GM19239 (cell line): ENCODE data around the gene HECW1.
"Not testable (repeated sequence)": the region's sequence is repeated elsewhere in the genome, so short reads cannot be mapped to it uniquely, and the experiment has no call there.

Experiments used
- DNase-seq: peaks from one replicate; pipeline ENCODE4 v3.0.0; 2011; ENCODE audit warnings: low spot score; ENCODE audit not compliant: insufficient read length
- FAIRE-seq: peaks from 2 replicates; lab custom pipeline; 2011; peaks lifted over from hg19 to GRCh38; lab: Jason Lieb, UNC

Gene HECW1

DNA sequence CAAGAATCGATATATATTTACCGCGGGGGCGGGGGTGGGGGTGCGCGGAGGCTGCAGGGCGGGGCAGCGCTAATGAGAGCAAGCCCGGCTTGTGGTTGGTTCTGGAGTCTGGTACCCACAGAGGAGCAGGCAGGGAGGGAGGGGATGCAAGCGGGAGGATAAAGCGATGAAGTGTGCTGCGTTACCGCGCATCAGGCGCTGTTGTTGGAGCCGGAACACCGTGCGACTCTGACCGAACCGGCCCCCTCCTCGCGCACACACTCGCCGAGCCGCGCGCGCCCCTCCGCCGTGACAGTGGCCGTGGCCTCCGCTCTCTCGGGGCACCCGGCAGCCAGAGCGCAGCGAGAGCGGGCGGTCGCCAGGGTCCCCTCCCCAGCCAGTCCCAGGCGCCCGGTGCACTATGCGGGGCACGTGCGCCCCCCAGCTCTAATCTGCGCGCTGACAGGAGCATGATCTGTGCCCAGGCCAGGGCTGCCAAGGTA is at the start of gene HECW1:
TSS of gene HECW1 (plus strand) at position 189 of the 482 bp plus-strand sequence. CDS start 131,259 bp downstream, outside the sequence.
- FAIRE-seq (no peak), DNase-seq (no peak)

DNA sequence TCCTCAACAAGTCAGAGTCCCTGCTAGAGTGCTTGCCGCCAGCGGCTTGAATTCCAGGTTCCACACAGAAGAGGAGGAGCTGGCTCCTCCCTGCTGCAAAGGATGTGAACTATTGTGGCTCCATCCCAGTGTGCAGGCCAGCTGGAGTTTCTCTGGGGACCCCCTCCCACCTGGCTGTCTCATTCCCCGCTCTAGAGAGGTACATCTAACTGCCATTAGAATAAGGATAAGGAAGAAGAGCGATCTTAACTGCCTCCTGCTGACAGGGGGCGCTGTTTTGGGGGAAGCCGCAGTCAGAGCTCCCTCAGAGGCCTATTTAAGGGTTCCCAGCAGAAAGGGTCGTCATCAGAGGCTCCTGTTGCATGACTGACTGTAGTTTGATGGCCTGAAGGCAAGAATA is 40.8 kb upstream of the HECW1 start:
- DNase-seq, result no peak
- peak; percentile 79 for FAIRE-seq

DNA sequence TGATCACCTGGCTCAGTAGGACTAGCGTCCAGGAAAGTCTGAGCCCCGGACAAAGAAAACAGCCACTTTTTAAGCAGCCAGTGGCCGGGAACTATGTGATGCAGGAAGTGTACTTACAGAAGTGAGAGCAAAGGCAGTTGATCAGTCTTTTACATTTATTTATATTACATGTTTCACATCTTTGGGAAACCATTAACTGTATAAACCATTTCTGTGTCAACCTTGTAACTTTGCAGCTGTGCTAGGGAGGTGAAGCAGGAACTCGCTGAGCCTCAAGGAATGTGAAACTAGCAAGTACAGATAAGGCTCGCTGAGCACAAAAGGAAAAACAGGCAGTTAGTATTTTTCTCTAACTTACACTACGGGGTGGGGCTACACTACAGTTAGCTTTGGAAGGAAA is 39.9 kb upstream of the HECW1 start:
- DNase-seq (no peak), FAIRE-seq (peak; percentile 79)

DNA sequence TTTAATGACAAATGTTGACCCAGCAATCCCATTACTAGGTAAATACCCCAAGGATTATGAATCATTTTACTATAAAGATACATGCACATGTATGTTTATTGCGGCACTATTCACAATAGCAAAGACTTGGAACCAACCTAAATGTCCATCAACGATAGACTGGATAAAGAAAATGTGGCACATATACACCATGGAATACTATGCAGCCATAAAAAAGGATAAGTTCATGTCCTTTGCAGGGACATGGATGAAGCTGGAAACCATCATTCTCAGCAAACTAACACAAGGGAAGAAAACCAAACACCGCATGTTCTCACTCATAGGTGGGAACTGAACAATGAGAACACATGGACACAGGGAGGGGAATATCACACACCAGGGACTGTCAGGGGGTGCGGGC is 38.6 kb upstream of the HECW1 start:
- not testable (repeated sequence) for FAIRE-seq, DNase-seq

DNA sequence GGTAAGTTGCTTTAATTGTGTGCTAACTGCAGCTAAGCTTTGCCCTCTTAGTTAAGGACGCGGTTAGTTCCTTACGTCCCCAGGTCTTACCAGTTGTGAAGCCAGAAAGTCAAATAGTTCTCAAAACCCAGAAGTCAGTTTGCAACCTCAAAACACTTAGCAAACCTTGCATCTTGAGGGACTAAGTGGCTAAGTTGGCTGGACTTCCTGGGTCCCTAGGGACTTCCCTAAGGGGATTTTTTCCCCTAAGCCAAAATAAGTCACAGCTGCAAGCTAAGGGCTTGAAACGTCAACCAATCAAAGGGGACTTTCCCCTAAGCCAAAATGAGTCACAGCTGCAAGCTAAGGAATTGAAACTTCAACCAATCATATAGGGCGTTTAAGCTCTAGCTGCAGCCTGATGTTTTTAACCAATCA is 36.2 kb upstream of the HECW1 start:
- no peak for DNase-seq
- peak; percentile 53 for FAIRE-seq

DNA sequence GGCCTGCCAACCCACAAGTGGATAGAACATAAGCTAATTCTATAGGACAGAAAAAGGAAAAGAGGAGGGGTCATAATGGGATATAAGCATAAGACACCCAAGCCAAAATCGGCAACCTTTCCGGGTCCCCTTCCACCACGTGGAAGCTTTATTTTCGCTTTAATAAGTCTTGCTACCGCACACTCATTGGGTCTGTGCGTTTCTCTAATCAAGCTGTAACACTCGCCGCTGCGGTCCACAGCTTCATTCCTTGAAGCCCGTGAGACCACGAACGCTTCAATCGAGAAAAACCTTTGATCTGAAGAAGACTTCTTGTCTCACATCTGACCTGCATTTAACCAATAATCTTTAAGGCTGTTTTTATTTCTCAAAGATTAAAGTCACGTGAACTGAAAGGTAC is 35.8 kb upstream of the HECW1 start:
- DNase-seq (no peak), FAIRE-seq (no peak)

DNA sequence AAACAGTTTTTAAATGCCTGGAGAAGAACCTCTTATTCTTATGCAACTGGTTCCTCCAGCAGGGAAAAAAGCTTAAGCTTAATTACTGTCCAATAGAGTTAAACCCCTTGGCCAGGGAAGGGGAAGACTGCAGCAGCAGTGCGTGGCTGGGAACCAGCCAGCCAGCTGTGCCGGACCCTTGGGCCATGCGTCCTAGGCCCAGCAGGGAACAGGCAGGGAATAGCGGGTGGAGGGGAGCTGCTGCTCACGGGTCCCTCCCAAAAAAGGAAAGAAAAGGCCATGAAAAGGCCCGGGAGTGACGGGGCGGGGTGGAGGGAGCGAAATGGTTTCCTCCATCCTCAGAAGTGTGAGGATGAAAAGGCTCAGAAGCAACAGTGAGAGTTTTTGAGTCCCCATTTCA is 35.2 kb upstream of the HECW1 start:
- DNase-seq (no peak), FAIRE-seq (no peak)

DNA sequence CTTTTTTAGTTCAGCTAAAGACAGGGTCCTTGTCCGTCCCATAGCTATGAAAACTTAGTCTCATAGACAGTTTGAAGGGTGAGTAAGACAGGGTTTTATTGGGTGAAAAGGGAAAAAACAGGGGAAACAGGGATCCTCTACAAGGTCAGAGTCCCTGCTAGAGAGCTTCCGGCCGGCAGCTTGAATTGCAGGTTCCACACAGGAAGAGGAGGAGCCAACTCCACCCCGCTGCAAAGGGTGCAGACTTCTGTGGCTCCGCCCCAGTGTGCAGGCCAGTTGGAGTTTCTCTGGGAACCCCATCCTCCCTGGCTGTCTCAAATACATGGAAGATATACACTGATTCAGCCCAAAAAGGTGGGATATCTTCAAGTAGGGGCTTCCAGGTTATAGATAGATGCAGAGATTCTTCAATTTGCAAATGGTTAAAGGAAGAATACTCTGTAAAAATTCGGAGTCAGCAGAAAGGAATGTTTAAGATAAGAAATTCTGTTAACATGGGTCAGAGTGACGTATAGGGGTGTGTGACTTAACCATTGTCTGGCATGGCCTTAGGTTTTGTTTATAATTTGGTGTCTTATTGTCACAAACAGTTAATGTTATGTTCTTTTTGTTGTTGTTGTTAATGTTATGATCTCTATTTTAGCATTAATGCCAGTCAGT is 34.6 kb upstream of the HECW1 start:
- DNase-seq (no peak), FAIRE-seq (no peak)

DNA sequence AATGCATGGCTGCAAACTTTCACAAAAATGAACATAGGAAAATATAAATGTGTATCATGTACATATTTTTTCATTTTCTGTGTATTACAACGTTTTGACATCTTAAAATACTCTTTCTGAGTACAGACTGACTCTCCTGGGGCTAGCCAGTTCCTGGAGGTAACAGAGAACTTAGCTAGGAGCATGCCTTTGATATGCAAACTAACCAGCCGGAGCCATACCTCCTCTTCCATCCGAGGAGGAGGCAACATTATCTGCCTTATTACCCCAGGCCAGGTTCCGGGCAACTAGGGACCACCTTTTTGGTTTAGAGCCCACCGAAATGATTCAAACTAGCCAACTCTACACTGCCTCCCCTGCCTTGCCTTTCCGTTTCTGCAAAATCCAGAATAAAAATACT is 33.7 kb upstream of the HECW1 start:
- FAIRE-seq (no peak), DNase-seq (no peak)

DNA sequence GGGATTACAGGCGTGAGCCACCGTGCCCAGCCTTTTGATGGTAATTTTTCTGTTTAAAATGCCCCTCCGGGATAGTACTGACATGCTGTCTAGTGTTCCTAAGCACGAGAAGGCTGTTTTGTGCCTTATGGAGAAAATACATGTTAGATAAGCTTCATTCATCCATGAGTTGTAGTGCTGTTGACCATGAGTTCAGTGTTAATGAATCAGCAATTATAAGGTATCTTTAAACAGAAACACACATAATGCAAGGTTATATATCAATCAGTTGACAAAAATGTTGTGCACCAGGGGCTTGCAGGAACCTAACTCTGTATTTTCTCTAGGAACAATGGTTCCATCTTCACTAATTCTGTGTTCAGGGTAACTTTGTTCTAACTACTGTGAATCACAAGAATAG is 30.8 kb upstream of the HECW1 start:
- DNase-seq (no peak), FAIRE-seq (no peak)

DNA sequence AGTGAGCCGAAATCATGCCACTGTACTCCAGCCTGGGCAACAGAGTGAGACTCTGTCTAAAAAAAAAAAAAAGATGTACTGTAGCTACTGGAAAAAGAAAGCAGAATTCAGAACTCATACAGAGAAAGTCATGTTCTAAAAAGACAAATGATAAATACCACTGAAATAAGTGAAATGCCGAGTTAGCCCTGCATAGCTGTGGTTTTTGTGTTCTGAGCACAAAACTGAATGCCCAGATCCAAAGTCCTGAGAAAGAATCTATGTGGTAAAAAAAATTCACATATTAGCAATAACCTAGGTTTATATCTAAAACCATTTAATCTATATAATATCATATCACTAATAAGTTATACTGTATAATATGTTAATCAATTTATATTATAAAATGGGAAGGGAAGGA is 29.3 kb upstream of the HECW1 start:
- no peak for DNase-seq
- no peak for FAIRE-seq

DNA sequence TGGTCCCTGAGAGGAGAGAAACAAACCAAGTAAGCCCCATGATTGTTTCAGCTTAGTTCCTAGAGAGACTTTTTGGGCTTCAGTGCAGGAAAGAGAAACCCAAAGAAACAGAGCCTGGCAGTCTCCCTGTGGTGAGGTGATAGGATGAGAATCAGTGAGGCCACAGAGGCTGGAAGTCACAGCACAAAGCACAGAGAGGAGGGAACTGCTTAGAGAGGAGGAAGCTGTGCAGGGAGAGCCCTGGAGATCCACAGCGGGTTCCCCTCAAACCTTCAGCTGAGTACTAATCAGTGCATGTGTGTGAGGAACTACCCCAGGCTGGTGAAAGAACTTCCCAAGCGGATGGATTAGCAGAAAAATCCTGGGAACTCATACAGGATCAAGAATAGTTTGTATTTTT is 27.4 kb upstream of the HECW1 start:
- no peak for FAIRE-seq
- no peak for DNase-seq

DNA sequence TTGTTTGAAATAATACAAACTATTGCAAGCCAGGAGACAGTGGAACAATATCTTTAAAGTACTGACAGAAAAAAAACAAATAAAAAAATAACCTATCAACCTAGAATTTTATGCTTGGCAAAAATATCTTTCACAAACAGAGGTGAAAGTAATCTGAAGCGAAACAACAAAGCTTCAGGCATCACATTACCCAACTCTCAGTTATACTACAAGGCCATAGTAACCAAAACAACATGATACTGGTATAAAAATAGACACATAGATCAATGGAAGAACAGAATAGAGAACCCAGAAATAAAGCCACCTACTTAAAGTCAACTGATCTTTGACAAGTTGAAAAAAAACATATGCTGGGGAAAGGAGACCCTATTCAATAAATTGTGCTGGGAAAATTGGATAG is 26.5 kb upstream of the HECW1 start:
- FAIRE-seq (no peak), DNase-seq (no peak)

DNA sequence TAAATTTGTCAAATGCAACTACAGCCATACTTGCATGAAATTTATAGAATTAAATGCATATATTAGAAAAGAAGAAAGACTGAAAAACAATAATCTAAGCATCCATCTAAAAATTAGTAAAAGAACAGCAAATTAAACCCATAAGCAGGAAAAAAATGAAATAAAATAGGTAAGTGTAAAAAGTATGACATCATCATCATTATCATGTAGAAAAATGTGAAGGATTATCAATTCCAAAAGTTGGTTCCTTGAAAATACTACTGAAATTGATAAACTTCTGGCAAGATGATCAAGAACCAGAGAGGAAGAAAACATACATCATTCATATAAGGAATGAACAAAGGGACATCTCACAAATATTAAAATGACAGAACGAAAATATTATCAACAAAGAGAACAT is 19.6 kb upstream of the HECW1 start:
- no peak for DNase-seq

DNA sequence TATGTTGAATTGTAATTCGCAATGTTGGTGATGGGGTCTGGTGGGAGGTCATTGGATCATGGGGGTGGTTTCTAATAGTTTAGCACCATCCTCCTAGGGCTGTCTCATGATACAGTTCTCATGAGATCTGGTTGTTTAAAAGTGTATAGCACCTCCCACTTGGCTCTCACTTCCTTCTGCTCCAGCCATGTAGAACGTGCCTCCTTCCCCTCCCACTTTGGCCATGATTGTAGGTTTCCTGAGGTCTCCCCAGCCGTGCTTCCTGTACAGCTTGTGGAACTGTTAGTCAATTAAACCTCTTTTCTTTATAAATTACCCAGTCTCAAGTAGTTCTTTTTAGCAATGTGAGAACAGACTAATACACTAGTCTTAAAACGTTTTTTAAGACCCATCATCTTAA is 15.6 kb upstream of the HECW1 start:
- no peak for FAIRE-seq
- DNase-seq, result no peak

More for the DNA sequence above, 19.6 kb upstream of the HECW1 start:
- FAIRE-seq, result no peak

DNA sequence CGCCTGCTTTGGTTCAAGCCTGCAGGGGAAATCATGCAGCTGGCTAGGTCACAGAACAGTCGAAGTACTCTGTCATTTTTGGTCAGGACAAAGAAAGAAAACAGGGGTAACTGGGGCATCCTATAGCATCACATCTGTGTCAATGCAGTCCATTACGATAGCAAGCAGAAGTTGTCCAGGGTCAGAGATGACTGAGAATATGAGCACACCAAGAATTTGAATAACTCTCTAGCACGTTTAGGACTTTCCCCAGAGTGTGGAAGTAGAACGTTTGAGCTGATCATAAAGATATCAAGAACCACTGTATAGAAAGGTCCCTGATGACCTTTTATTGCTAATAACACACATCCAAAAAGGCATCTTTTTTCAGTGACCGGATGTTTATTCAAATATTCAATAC is 12.7 kb upstream of the HECW1 start:
- DNase-seq (no peak), FAIRE-seq (no peak)

DNA sequence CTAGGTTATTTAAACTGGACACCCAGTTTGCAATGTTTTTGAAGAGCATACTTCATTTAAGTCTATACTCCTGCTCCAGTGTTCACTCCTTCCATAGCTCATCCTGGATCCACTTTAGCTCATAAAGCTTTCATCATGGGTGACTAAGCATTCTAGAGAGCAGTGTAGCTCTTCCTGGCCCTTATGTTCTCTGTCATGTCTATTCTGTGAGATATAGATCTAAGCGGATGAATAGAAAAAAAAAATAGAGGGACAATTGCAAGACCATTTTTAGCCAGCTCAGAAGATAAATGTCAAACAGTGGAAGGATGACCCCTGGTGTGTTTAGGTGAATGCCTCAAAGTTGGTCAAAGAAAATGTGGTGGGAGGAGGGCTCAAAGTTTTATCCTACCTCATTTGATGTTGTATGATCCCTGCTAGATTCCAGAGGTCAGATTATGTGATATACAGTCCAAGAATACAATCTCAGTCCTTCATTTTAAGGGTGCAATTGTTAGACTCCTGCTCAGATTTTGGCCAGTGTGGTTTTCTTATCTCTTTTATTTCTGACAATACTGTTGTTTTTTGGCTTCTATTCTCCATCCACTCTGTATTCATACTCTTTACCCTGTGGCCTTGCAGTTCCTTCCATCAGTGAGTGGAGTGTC is 7.5 kb upstream of the HECW1 start:
- DNase-seq (no peak), FAIRE-seq (no peak)

DNA sequence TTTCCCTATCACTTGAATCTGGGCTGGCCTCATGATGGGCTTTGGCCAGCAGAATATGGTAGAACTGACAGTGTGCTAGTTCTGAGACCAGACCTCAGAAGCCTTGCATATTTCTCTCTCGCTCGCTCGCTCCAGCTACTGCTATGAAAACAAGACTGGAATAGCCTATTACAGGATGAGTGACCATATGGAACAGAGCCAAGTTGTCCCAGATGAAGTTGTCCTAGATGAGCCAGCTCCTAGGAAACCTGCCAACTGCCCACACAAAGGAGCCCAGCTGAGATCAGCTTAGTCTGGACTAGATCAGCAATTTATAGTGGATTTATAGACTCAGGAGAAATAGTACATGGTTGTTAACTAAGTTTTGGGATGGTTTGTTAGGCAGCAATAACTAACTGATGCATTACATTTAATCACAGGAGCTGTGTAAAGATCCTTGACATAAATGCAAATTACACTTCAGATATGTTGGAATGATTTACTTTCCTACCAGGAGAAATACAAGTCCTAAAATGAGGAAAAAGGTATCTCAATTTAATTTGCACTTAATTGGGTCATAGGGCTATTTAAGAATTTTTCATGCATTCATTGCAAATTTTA is 6.8 kb upstream of the HECW1 start:
- no peak for DNase-seq
- FAIRE-seq, result no peak

DNA sequence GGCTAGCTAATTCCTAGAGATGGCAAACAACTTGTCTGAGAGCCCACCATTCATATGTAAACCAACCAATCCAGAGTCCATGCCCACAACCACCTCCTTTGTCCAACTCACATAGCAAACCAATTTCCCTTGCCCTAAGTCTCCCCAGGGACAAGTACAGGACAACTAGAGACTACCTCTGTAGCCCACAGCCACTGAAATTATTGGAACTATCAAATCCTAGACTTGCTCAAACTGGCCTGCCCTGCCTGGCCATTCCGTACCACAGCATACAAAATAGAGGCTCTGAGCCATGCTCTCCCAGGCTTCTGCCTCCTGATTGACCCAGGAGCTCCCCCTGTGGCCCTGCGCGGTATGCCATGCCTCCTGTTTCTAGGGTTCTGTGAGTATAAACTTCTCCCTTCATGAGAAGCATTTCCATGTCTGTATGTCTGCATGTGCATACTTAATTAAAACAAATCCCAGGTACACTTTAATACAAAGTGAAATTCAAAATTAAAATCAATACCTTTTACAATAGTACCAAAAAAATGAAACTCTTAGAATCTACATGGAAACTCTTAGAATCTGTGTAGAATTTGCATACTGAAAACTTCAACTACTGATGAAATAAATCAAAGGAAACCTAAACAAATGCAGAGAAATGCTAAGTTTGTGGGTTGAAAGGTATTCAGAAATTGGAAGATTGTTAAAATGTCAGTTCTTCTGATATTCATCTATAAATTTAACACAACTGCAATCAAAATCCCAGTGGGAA is 4.0 kb upstream of the HECW1 start:
- FAIRE-seq (peak; percentile 79), DNase-seq (peak; percentile 46)

DNA sequence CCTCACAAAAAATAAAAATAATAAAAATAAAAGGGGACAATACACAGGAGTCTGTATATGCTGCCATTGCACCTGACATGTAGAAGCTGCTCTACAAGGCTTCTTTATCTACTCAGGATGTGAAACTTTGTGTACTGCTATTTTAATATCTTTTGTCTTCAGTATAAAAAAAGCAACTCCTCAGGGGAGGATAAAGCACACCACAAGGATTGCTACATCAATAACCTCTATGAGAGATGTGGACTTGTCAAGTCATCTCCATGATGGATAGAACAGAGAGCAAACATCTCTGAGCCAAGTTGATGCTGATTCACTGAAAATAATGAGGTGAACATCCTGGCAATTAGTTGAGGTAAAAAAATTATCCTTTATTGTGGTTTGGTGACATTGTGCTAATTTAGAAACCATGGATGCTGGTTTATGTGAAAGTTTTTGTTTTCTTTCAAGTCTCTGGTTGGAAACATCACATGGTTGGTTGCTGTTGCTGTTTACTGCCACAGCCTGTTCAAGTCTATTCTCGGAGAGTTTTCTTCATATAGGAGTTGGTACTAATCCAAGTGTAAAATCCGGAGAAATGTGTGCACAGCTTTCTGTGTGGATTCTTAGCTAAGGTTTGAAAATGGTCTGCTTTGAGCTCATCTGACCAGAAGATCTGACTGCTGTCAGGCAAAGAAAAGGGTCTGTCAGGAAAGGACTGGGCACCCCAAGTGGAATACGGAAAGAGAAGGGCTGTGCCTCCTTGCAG is 1.5 kb upstream of the HECW1 start:
- no peak for DNase-seq
- no peak for FAIRE-seq
